HG02852 (cell line): ENCODE results near the gene HDAC9.
"Not testable (repeated sequence)": the region's sequence is repeated elsewhere in the genome, so short reads cannot be mapped to it uniquely, and the experiment has no call there.

Source experiments
- ATAC-seq: cut with Tn5 transposase; IDR thresholded peaks from one replicate; pipeline ENCODE4 v1.9.1; 2021; ENCODE audit warnings: mild to moderate bottlenecking, moderate library complexity; ENCODE audit not compliant: unreplicated experiment

The HDAC9 gene

GRCh38 chr7:18996583-18996982, 501.0 kb downstream of the HDAC9 start:
- ATAC-seq, result no peak

- no peak for ATAC-seq
These were observed 502.1 kb downstream of the HDAC9 start for GRCh38 chr7:18997477-18998150.

GRCh38 chr7:19000410-19000809, 504.9 kb downstream of the HDAC9 start:
- no peak for ATAC-seq

- no peak for ATAC-seq
These were observed 506.3 kb downstream of the HDAC9 start for GRCh38 chr7:19001854-19002253.

GRCh38 chr7:19009241-19009935, 513.8 kb downstream of the HDAC9 start:
- no peak for ATAC-seq

GRCh38 chr7:19009936-19010280, 514.4 kb downstream of the HDAC9 start:
- no peak for ATAC-seq

- ATAC-seq, result no peak
These were observed 515.7 kb downstream of the HDAC9 start for GRCh38 chr7:19011212-19011611.

- no peak for ATAC-seq
These were observed 519.5 kb downstream of the HDAC9 start for GRCh38 chr7:19015098-19015497.

GRCh38 chr7:19016140-19016539, 520.6 kb downstream of the HDAC9 start:
- no peak for ATAC-seq

- ATAC-seq, result no peak
These were observed 521.8 kb downstream of the HDAC9 start for GRCh38 chr7:19017374-19017773.

GRCh38 chr7:19020062-19020461, 524.5 kb downstream of the HDAC9 start:
- no peak for ATAC-seq

- ATAC-seq, result no peak
These were observed 525.2 kb downstream of the HDAC9 start for GRCh38 chr7:19020711-19021110.

- ATAC-seq, result no peak
These were observed 527.9 kb downstream of the HDAC9 start for GRCh38 chr7:19023477-19023876.

GRCh38 chr7:19024261-19024660, 528.7 kb downstream of the HDAC9 start:
- ATAC-seq, result no peak

GRCh38 chr7:19026888-19027287, 531.3 kb downstream of the HDAC9 start:
- no peak for ATAC-seq

- ATAC-seq, result no peak
These were observed 534.7 kb downstream of the HDAC9 start for GRCh38 chr7:19030281-19030680.

GRCh38 chr7:19032942-19033341, 537.4 kb downstream of the HDAC9 start:
- not testable (repeated sequence) for ATAC-seq

- ATAC-seq, result peak; percentile 87
These were observed 556.3 kb downstream of the HDAC9 start for GRCh38 chr7:19051767-19052375.
